PFSK-1 (cell line): ENCODE measurements around the gene ARL10.
A peak's percentile ranks its signal among the peaks of the same experiment; 100 is the strongest.

Experiments used
- FOXP2 ChIP-seq: optimal IDR thresholded peaks from 2 replicates; pipeline ENCODE3; 2011; ENCODE audit warnings: borderline replicate concordance, control low read depth, inconsistent platforms; ENCODE audit not compliant: insufficient read depth; ENCODE audit errors: extremely low read length, extremely low read depth
- POLR2AphosphoS5 ChIP-seq: IDR thresholded peaks from 2 replicates; pipeline ENCODE4 v1.6.1; 2012; ENCODE audit warnings: low read depth, mild to moderate bottlenecking, control low read depth, low read length, moderate library complexity
- SIN3A ChIP-seq: IDR thresholded peaks from 2 replicates; pipeline ENCODE4 v1.6.1; 2012; ENCODE audit warnings: mild to moderate bottlenecking, low read length, moderate library complexity, borderline replicate concordance; ENCODE audit not compliant: insufficient read depth
- TAF1 ChIP-seq: IDR thresholded peaks from 2 replicates; pipeline ENCODE4 v1.6.1; 2012; ENCODE audit warnings: low read length, control low read depth, borderline replicate concordance; ENCODE audit not compliant: insufficient read depth
- TF ChIP-seq, protein P1 (sequence below), 2 experiments: IDR thresholded peaks; 2 replicates each; pipeline versions ENCODE4 v1.6.1 to v1.8.0; 2011 to 2012; ENCODE audit warnings: low read depth in 2 of 2, low read length in 2 of 2, control low read depth in 1 of 2, inconsistent platforms in 1 of 2, mild to moderate bottlenecking in 1 of 2, moderate library complexity in 1 of 2; ENCODE audit not compliant: insufficient read depth in 1 of 2

ARL10 gene

GRCh38 chr5:176389135-176390123 is 24.1 kb downstream of the ARL10 start:
- peak; percentile 82; the same call in 1 of the 2 replicates for TF ChIP-seq POLR2AphosphoS5
- TF ChIP-seq, protein P1, sequence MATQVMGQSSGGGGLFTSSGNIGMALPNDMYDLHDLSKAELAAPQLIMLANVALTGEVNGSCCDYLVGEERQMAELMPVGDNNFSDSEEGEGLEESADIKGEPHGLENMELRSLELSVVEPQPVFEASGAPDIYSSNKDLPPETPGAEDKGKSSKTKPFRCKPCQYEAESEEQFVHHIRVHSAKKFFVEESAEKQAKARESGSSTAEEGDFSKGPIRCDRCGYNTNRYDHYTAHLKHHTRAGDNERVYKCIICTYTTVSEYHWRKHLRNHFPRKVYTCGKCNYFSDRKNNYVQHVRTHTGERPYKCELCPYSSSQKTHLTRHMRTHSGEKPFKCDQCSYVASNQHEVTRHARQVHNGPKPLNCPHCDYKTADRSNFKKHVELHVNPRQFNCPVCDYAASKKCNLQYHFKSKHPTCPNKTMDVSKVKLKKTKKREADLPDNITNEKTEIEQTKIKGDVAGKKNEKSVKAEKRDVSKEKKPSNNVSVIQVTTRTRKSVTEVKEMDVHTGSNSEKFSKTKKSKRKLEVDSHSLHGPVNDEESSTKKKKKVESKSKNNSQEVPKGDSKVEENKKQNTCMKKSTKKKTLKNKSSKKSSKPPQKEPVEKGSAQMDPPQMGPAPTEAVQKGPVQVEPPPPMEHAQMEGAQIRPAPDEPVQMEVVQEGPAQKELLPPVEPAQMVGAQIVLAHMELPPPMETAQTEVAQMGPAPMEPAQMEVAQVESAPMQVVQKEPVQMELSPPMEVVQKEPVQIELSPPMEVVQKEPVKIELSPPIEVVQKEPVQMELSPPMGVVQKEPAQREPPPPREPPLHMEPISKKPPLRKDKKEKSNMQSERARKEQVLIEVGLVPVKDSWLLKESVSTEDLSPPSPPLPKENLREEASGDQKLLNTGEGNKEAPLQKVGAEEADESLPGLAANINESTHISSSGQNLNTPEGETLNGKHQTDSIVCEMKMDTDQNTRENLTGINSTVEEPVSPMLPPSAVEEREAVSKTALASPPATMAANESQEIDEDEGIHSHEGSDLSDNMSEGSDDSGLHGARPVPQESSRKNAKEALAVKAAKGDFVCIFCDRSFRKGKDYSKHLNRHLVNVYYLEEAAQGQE (IDR thresholded peaks at IDR 0.05; ENCODE audit: insufficient read depth in 1 of 2, low read depth in 2 of 2, low read length in 2 of 2): no peak
- 0 out of 2 replicates have a peak, but pooled peaks have one; percentile 8 for TF ChIP-seq SIN3A
- TF ChIP-seq FOXP2: no peak
- no peak; the same call in 1 of the 2 replicates for TF ChIP-seq TAF1

GRCh38 chr5:176391479-176391878 is 26.2 kb downstream of the ARL10 start:
- TF ChIP-seq POLR2AphosphoS5 (no peak), FOXP2 (no peak), SIN3A (no peak), TAF1 (no peak)
- TF ChIP-seq, protein P1 (IDR thresholded peaks at IDR 0.05; ENCODE audit: insufficient read depth in 1 of 2, low read depth in 2 of 2, low read length in 2 of 2): no peak

- TF ChIP-seq TAF1: no peak
Measured at GRCh38 chr5:176391999-176392398, 26.7 kb downstream of the ARL10 start.

DNA sequence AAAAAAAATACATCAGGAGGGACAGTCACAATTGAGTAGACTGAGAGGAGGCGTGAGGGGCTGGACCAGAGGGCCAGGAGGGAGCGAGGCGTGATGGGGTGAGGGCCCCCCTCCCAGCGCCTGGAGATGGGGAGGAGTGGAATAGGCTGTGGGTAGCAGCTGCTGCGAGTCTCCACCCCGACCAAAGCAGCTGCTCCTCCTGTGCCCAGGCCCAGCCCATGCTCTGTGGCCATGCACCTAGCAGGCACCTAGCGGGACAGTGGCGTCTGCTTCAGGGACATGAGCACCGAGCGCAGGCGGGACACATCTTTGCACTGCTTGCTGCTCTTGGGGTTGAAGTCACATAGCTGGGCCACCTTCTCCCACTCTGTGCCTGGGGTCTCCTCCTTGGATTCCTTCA is 27.2 kb downstream of the ARL10 start:
- TF ChIP-seq TAF1 (no peak), POLR2AphosphoS5 (no peak), SIN3A (no peak), FOXP2 (no peak)
- TF ChIP-seq, protein P1 (IDR thresholded peaks at IDR 0.05; ENCODE audit: insufficient read depth in 1 of 2, low read depth in 2 of 2, low read length in 2 of 2): no peak

DNA sequence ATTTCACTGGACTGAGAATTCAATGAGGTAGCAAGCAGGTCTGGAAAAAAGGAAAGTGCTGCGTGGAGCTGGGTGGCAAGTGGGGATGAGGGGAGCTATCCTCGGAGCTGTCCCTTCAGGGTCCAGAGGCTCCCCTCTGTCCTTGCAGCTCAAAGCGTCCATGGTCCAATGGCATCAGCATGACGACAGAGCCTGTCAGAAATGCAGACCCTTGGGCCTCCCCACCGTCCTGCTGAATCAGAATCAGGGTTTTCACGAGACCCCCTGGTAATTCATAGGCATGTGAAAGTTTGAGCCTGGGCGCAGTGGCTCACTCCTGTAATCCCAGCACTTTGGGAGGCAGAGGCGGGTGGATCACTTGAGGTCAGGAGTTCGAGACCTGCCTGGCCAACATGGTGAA is 28.8 kb downstream of the ARL10 start:
- TF ChIP-seq FOXP2: no peak

GRCh38 chr5:176394881-176395675 is 29.8 kb downstream of the ARL10 start:
- no peak for TF ChIP-seq POLR2AphosphoS5
- TF ChIP-seq, protein P1 (IDR thresholded peaks at IDR 0.05; ENCODE audit: insufficient read depth in 1 of 2, low read depth in 2 of 2, low read length in 2 of 2): no peak
- TF ChIP-seq TAF1: no peak
- TF ChIP-seq SIN3A: no peak
- no peak for TF ChIP-seq FOXP2
